ENCODE data around the gene C11orf24.

DNA sequence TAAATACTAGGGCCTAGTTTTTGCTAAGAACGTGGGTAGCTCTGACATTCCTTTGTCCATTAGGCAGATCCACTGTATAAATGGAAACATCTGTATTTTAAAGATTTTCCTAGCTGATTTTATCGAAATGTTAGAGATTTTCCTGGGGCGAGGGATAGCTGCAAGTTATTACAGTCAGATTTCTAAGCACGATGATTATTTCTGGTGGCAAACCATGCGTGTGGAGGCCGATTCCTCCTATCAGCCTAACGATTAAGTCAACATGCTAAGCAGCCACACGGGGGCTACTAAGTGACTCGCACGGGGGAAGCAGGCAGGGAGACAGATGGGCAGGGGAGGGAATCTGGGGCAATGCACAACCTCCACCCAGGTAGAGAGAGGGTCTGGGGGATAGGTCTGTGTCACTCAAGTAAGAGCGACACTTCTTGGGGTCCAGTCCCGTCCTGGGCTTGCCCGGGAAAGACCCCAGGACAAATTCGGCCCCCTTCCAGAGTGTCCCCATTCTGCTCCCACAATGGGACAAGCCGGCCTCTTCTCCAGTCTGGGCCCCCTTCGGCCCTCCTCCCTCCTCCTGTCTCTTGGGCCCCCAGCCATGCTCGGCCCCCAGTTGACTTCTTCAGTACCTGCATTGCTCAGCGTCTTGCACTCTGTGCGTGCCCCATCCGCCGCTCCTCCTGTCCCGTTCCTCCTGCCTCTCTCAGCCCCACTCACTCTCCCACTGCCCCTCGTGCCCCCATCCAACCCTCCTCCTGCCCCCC lies 571 bp downstream of the C11orf24 start:
- TF ChIP-seq PPARA (CRISPR knock-in tag; IDR thresholded peaks at IDR 0.05; ENCODE audit: borderline replicate concordance), result no peak
- TF ChIP-seq ISL1 (CRISPR knock-in tag; IDR thresholded peaks at IDR 0.05), result no peak
- TF ChIP-seq ESRRG (CRISPR knock-in tag; IDR thresholded peaks at IDR 0.05), result no peak
- no peak for TF ChIP-seq ZC3H10 (CRISPR knock-in tag; IDR thresholded peaks at IDR 0.05)
- TF ChIP-seq ZFP30 (CRISPR knock-in tag; IDR thresholded peaks at IDR 0.05), result no peak

Measured in SK-N-SH treated with all-trans-retinoic acid at 6 μM for 48 hours (cell line).